T-helper 22 cell (primary cell): ENCODE measurements around the gene CS.

Source experiments
- DNase-seq: peaks from one replicate; pipeline ENCODE4 v3.0.0-alpha.2; 2020; ENCODE audit warnings: low read depth

CS gene

GRCh38 chr12:56244494-56244893, 55.6 kb downstream of the CS start:
- DNase-seq: no peak

- DNase-seq: no peak
Observed at GRCh38 chr12:56243731-56244181, 56.4 kb downstream of the CS start.

- no peak for DNase-seq
Observed at GRCh38 chr12:56242986-56243385, 57.1 kb downstream of the CS start.

GRCh38 chr12:56241424-56242303, 58.5 kb downstream of the CS start:
- no peak for DNase-seq

GRCh38 chr12:56237552-56237951, 62.6 kb downstream of the CS start:
- no peak for DNase-seq

- no peak for DNase-seq
Observed at GRCh38 chr12:56236985-56237384, 63.1 kb downstream of the CS start.

- DNase-seq: no peak
Observed at GRCh38 chr12:56236091-56236490, 64.0 kb downstream of the CS start.

GRCh38 chr12:56234746-56235436, 65.2 kb downstream of the CS start:
- no peak for DNase-seq

- DNase-seq: no peak
Observed at GRCh38 chr12:56231184-56231582, 68.9 kb downstream of the CS start.

GRCh38 chr12:56230432-56231183, 69.5 kb downstream of the CS start:
- DNase-seq: no peak

GRCh38 chr12:56229916-56230431, 70.2 kb downstream of the CS start, which contains the start of gene SLC39A5:
SLC39A5 (plus strand) TSS chr12:56230051; CDS start chr12:56231275, 1,224 bp downstream.
- DNase-seq: no peak

- DNase-seq: no peak
Observed at GRCh38 chr12:56229082-56229481, 71.0 kb downstream of the CS start.

- no peak for DNase-seq
Observed at GRCh38 chr12:56224954-56225353, 75.2 kb downstream of the CS start.

- DNase-seq: peak; percentile 92
Observed at GRCh38 chr12:56224102-56224701, 75.9 kb downstream of the CS start, which contains the start of gene NABP2. NABP2 (plus strand) TSS chr12:56224342; CDS start chr12:56224857, 515 bp downstream.

GRCh38 chr12:56223571-56224101, 76.5 kb downstream of the CS start:
- no peak for DNase-seq

- DNase-seq: no peak
Observed at GRCh38 chr12:56222531-56222895, 77.6 kb downstream of the CS start.

- DNase-seq: peak; percentile 85
Observed at GRCh38 chr12:56221757-56222530, 78.2 kb downstream of the CS start, which contains the start of gene RNF41. RNF41 (minus strand) TSS chr12:56221922; CDS start chr12:56214047, 7,875 bp downstream.
